ENCODE measurements around the gene ZNF787. TPM values are rescaled to one million over a fixed set of nuclear protein-coding genes. Genes with fewer than 3 reads are reported as not detected.

ZNF787 gene
- total RNA-seq, 1 experiment from 2014 or later, result 54.6 TPM

- no peak overlapping the region for H2BK20ac ChIP-seq (ENCODE audit: low read depth, low read length, poor library complexity, severe bottlenecking)
- no peak overlapping the region for H3K56ac ChIP-seq (ENCODE audit: insufficient read length, low read depth, low read length)
- WGBS (ENCODE audit: extremely low coverage, insufficient read length, low lambda C conversion rate), result no CpG with 5 or more reads among the region's 8 CpGs
- no peak overlapping the region for H2BK15ac ChIP-seq (ENCODE audit: low read depth, low read length)
- no peak overlapping the region for H3T11ph ChIP-seq (ENCODE audit: low read length)
- H3K9ac ChIP-seq (ENCODE audit: extremely low read depth, insufficient read length, low read length), result no peak overlapping the region
- H3K27me3 ChIP-seq (ENCODE audit: insufficient read depth, low read length), result no peaks in the 10 kb centered on the region
- peaks cover 2% of the 10 kb centered on the region; the same call in 1 of the 2 replicates for H3K27me3 Mint-ChIP-seq (ENCODE audit: low read depth)
- no peak for TF ChIP-seq CTCF (conservative IDR thresholded peaks at IDR 0.05)
- no peak overlapping the region for H2BK5ac ChIP-seq (ENCODE audit: insufficient read length, low read length)
- DNase-seq, result no peak
- no peak overlapping the region for H4K5ac ChIP-seq (ENCODE audit: insufficient read length, low read depth, low read length)
- H4K20me1 ChIP-seq (ENCODE audit: control insufficient read depth, insufficient read depth, insufficient read length), result no peaks in the 10 kb centered on the region
- H2BK12ac ChIP-seq (ENCODE audit: insufficient read length, low read depth, low read length), result no peak overlapping the region
- H3K9me3 ChIP-seq (ENCODE audit: control insufficient read depth, low read depth, low read length), result no peaks in the 10 kb centered on the region
- H3K27ac ChIP-seq (ENCODE audit: insufficient read length, low read depth, low read length), result no peak overlapping the region
- H2AK5ac ChIP-seq (ENCODE audit: insufficient read length, low read length), result no peak overlapping the region
- no peaks in the 10 kb centered on the region for H3K36me3 Mint-ChIP-seq (ENCODE audit: insufficient read depth in 1 of 3, low read depth in 3 of 3)
- no peaks in the 10 kb centered on the region for H3K79me1 ChIP-seq (ENCODE audit: insufficient read depth, low read depth, low read length, poor library complexity, severe bottlenecking)
- peak overlapping the region in 1 of 3 experiments; percentile 67; a peak in 2 of 7 replicates for H3K27ac Mint-ChIP-seq
- H3K23ac ChIP-seq (ENCODE audit: insufficient read length, low read depth, low read length), result no peak overlapping the region
- peaks cover 23 to 24% of the 10 kb centered on the region in 2 experiments for H3K4me1 Mint-ChIP-seq
- no peaks in the 10 kb centered on the region for H3K23me2 ChIP-seq (ENCODE audit: insufficient read length, low read depth, low read length, poor library complexity, severe bottlenecking)
- no peaks in the 10 kb centered on the region for H3K79me2 ChIP-seq (ENCODE audit: insufficient read depth, low read length)
- no peak overlapping the region for H3K14ac ChIP-seq (ENCODE audit: insufficient read depth, low read length)
- H3K4me2 ChIP-seq (ENCODE audit: insufficient read depth, insufficient read length, low read length), result no peak overlapping the region
- H3K4me3 Mint-ChIP-seq, result no peak overlapping the region
- no peak overlapping the region for H4K91ac ChIP-seq (ENCODE audit: insufficient read length, low read depth, low read length)
- no peak overlapping the region for H2AFZ ChIP-seq (ENCODE audit: low read length)
- H3K4ac ChIP-seq (ENCODE audit: low read depth, low read length), result no peak overlapping the region
- no peak overlapping the region for H3K18ac ChIP-seq (ENCODE audit: insufficient read length, low read depth, low read length)
- H3K4me1 ChIP-seq (ENCODE audit: insufficient read depth, low read length), result peaks cover 4% of the 10 kb centered on the region; the same call in 1 of the 2 replicates
- no peak overlapping the region for H4K8ac ChIP-seq (replicated peaks; ENCODE audit: insufficient read length, low read depth, low read length)
- peaks cover 0 to 1% of the 10 kb centered on the region in 2 experiments; a peak in 2 of 5 replicates for H3K9me3 Mint-ChIP-seq
- H2BK120ac ChIP-seq (ENCODE audit: low read depth, low read length, poor library complexity, severe bottlenecking), result no peak overlapping the region
These were observed 10.6 kb upstream of the ZNF787 start for GRCh38 chr19:56131651-56132050.
